Esophagus (tissue), 2 donors: Measurements from ENCODE around the gene ADAT2. TPM values are rescaled to one million over a fixed set of nuclear protein-coding genes. Genes with fewer than 3 reads are reported as not detected.

Experiments used
- H3K27ac ChIP-seq, 2 donors: one replicate each; pipeline ENCODE4 v1.5.1; 2013; ENCODE audit warnings: low read depth in 2 of 2, mild to moderate bottlenecking in 2 of 2, inconsistent platforms in 1 of 2, low read length in 1 of 2, moderate library complexity in 1 of 2
- H3K27me3 ChIP-seq, 2 donors: one replicate each; pipeline ENCODE4 v1.6.1; 2013; ENCODE audit warnings: low read length in 2 of 2, control low read depth in 1 of 2, mild to moderate bottlenecking in 1 of 2; ENCODE audit not compliant: insufficient read depth in 2 of 2, control insufficient read depth in 1 of 2
- H3K36me3 ChIP-seq, 2 donors: one replicate each; pipeline ENCODE4 v1.6.1; 2013; ENCODE audit warnings: low read length in 1 of 2; ENCODE audit not compliant: control insufficient read depth in 2 of 2, insufficient read depth in 2 of 2
- H3K4me1 ChIP-seq, 2 donors: one replicate each; pipeline ENCODE4 v1.6.1; 2013; ENCODE audit warnings: low read length in 1 of 2; ENCODE audit not compliant: control insufficient read depth in 2 of 2, insufficient read depth in 2 of 2
- H3K4me3 ChIP-seq, 2 donors: one replicate each; pipeline ENCODE4 v1.5.1; 2013; ENCODE audit warnings: low read length in 2 of 2, mild to moderate bottlenecking in 2 of 2, low read depth in 1 of 2, moderate library complexity in 1 of 2
- H3K9me3 ChIP-seq, 2 donors: one replicate each; pipeline ENCODE4 v1.6.1; 2013; ENCODE audit warnings: mild to moderate bottlenecking in 2 of 2, low read depth in 1 of 2, low read length in 1 of 2, moderate library complexity in 1 of 2; ENCODE audit not compliant: control insufficient read depth in 2 of 2, insufficient read depth in 1 of 2
- WGBS, 2 donors: extraction: QIAGEN DNeasy Blood & Tissue Kit; methylation state at CpG; one replicate each; pipeline ENCODE4 v1.1.7; 2013; 5-methylcytosine and 5-hydroxymethylcytosine counted together
- polyA plus RNA-seq, 2 donors: library from polyadenylated mRNA; stranded (reverse); fragments of 200-250 nt; gene quantifications; one replicate each; pipeline ENCODE4 v1.2.3, GENCODE V29; 2013
- donor health status: healthy with polysubstance abuse.
- donor health status: Bipolar disorder and iron deficiency.

The ADAT2 gene
- polyA plus RNA-seq, 2 donors, result 5.4 to 12.7 TPM

DNA sequence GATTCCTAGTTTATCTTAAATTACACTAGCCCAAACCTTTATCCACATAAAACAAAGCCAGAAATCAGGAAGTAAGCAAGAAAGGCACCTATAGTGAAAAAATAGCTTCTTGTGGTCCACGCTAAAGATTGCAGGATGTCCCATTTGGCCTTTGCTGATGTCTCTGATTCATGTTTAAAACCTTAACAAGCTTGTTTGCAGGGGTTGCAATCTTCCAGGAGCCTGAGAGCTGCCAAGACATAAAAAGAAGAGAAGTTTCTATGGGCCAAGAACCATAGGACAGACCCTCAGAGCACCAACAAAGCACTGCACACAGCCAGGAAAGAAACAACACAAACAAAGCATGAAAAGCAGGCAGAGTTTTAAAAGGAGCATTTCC lies 49.4 kb downstream of the ADAT2 start:
- Histone ChIP-seq H3K4me1 (peaks cover 0 to 2% of the 10 kb centered on the region in 2 donors), H3K36me3 (no peaks in the 10 kb centered on the region), H3K27ac (peak overlapping the region in 1 of 2 donors; percentile 6), H3K27me3 (no peaks in the 10 kb centered on the region), H3K9me3 (no peaks in the 10 kb centered on the region), H3K4me3 (no peak overlapping the region)
- WGBS, 2 donors, result 55 to 66% methylated on average over 1 of the region's 1 CpG

- Histone ChIP-seq H3K4me1 (peaks cover 0 to 2% of the 10 kb centered on the region in 2 donors), H3K27ac (no peak overlapping the region), H3K27me3 (no peaks in the 10 kb centered on the region), H3K9me3 (no peaks in the 10 kb centered on the region), H3K4me3 (no peak overlapping the region), H3K36me3 (no peaks in the 10 kb centered on the region)
- WGBS, 2 donors, result 39 to 40% methylated on average over 6 of the region's 6 CpGs
Measured at GRCh38 chr6:143400258-143401067, 50.0 kb downstream of the ADAT2 start.

DNA sequence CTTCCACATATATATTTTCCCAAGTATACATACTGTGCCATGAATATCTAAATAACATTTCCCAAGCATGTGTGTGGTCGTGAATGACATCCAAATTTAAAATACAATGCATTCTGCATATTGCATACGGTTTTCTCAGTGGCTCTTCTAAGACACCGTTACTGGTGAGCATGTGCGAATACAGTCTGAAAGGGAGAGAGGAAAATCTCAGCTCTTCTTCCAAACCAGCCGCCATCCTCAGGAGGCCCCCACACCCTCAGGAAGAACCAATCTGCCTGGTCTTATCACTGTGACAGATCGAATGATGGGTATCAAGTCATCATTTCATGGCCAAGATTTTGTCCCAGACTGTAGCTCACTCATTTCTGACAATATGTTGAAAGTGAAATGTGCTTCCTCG lies 50.7 kb downstream of the ADAT2 start:
- Histone ChIP-seq H3K36me3 (no peaks in the 10 kb centered on the region), H3K27me3 (no peaks in the 10 kb centered on the region), H3K4me1 (peaks cover 0 to 2% of the 10 kb centered on the region in 2 donors), H3K27ac (no peak overlapping the region), H3K9me3 (no peaks in the 10 kb centered on the region), H3K4me3 (no peak overlapping the region)
- WGBS, 2 donors, result 77 to 84% methylated on average over 7 of the region's 7 CpGs

- H3K27me3 ChIP-seq, result no peaks in the 10 kb centered on the region
- no peak overlapping the region for H3K4me3 ChIP-seq
- H3K4me1 ChIP-seq, result peaks cover 0 to 2% of the 10 kb centered on the region in 2 donors
- no peaks in the 10 kb centered on the region for H3K9me3 ChIP-seq
- H3K36me3 ChIP-seq, result no peaks in the 10 kb centered on the region
- WGBS, 2 donors, result 94 to 95% methylated on average over 5 of the region's 5 CpGs
- H3K27ac ChIP-seq, result no peak overlapping the region
Measured at GRCh38 chr6:143399176-143399575, 51.3 kb downstream of the ADAT2 start.

- Histone ChIP-seq H3K4me3 (no peak overlapping the region), H3K9me3 (no peaks in the 10 kb centered on the region), H3K36me3 (no peaks in the 10 kb centered on the region), H3K27ac (peak overlapping the region in 1 of 2 donors; percentile 62), H3K27me3 (no peaks in the 10 kb centered on the region), H3K4me1 (peaks cover 0 to 2% of the 10 kb centered on the region in 2 donors)
- 37 to 40% methylated on average over 16 of the region's 16 CpGs for WGBS, 2 donors
Measured at GRCh38 chr6:143397227-143398222, 53.0 kb downstream of the ADAT2 start.

- 75 to 77% methylated on average over 10 of the region's 10 CpGs for WGBS, 2 donors
- no peaks in the 10 kb centered on the region for H3K36me3 ChIP-seq
- no peaks in the 10 kb centered on the region for H3K27me3 ChIP-seq
- peaks cover 0 to 2% of the 10 kb centered on the region in 2 donors for H3K4me1 ChIP-seq
- no peaks in the 10 kb centered on the region for H3K9me3 ChIP-seq
- peak overlapping the region in 1 of 2 donors; percentile 57 for H3K27ac ChIP-seq
- H3K4me3 ChIP-seq, result no peak overlapping the region
Measured at GRCh38 chr6:143396497-143397226, 53.8 kb downstream of the ADAT2 start.

GRCh38 chr6:143395699-143396098 lies 54.8 kb downstream of the ADAT2 start:
- Histone ChIP-seq H3K9me3 (no peaks in the 10 kb centered on the region), H3K27me3 (no peaks in the 10 kb centered on the region), H3K36me3 (no peaks in the 10 kb centered on the region), H3K27ac (no peak overlapping the region), H3K4me3 (no peak overlapping the region), H3K4me1 (peaks cover 0 to 2% of the 10 kb centered on the region in 2 donors)
- 94 to 98% methylated on average over 5 of the region's 5 CpGs for WGBS, 2 donors

- Histone ChIP-seq H3K4me1 (peaks cover 0 to 2% of the 10 kb centered on the region in 2 donors), H3K4me3 (no peak overlapping the region), H3K9me3 (no peaks in the 10 kb centered on the region), H3K36me3 (no peaks in the 10 kb centered on the region), H3K27me3 (no peaks in the 10 kb centered on the region), H3K27ac (no peak overlapping the region)
- WGBS, 2 donors, result 82 to 87% methylated on average over 4 of the region's 4 CpGs
Measured at GRCh38 chr6:143394389-143394788, 56.1 kb downstream of the ADAT2 start.

GRCh38 chr6:143390278-143390677 lies 60.2 kb downstream of the ADAT2 start:
- Histone ChIP-seq H3K4me1 (no peaks in the 10 kb centered on the region), H3K27ac (no peak overlapping the region), H3K4me3 (no peak overlapping the region), H3K9me3 (no peaks in the 10 kb centered on the region), H3K36me3 (no peaks in the 10 kb centered on the region), H3K27me3 (no peaks in the 10 kb centered on the region)
- WGBS, 2 donors, result 87 to 90% methylated on average over 3 of the region's 3 CpGs
